HepG2 (cell line): ENCODE measurements around the gene GPR152. TPM values are rescaled to one million over a fixed set of nuclear protein-coding genes. Genes with fewer than 3 reads are reported as not detected.

Source experiments
- ATF7 ChIP-seq, 2 experiments: fragments of 450-650 bp in 1 of 2; sonication (generic) in 1 of 2; formaldehyde crosslinking in 1 of 2; IDR thresholded peaks; 2 replicates each; pipeline versions ENCODE4 v1.4.0 to v1.6.1; 2016 to 2020; ENCODE audit warnings: antibody characterized with exemption in 1 of 2, mild to moderate bottlenecking in 1 of 2, missing genetic modification reagents in 1 of 2
- DPF2 ChIP-seq: sonication (generic); formaldehyde crosslinking; IDR thresholded peaks from 2 replicates; pipeline ENCODE4 v1.4.0; 2020; ENCODE audit warnings: mild to moderate bottlenecking, low read depth, missing genetic modification reagents, borderline replicate concordance
- FOXJ3 ChIP-seq: sonication (generic); formaldehyde crosslinking; IDR thresholded peaks from 2 replicates; pipeline ENCODE4 v1.4.0; 2020; ENCODE audit warnings: missing genetic modification reagents, mild to moderate bottlenecking, borderline replicate concordance
- HIVEP1 ChIP-seq: sonication (generic); formaldehyde crosslinking; IDR thresholded peaks from 2 replicates; pipeline ENCODE4 v1.4.0; 2020; ENCODE audit warnings: mild to moderate bottlenecking, missing genetic modification reagents
- HNRNPLL ChIP-seq: fragments of 200-400 bp; formaldehyde crosslinking; IDR thresholded peaks from 2 replicates; pipeline ENCODE4 v1.6.1; 2017; ENCODE audit warnings: mild to moderate bottlenecking, low read depth, low read length; ENCODE audit not compliant: poor library complexity, severe bottlenecking
- KLF12 ChIP-seq: sonication (generic); formaldehyde crosslinking; IDR thresholded peaks from 2 replicates; pipeline ENCODE4 v1.4.0; 2020; ENCODE audit warnings: missing genetic modification reagents, borderline replicate concordance
- LCORL ChIP-seq, 2 experiments: fragments of 450-650 bp in 1 of 2; sonication (generic) in 1 of 2; formaldehyde crosslinking in 1 of 2; IDR thresholded peaks; 2 replicates each; pipeline versions ENCODE4 v1.5.0 to v1.6.1; 2017 to 2020; ENCODE audit warnings: antibody characterized with exemption in 1 of 2, missing genetic modification reagents in 1 of 2
- MAF1 ChIP-seq: sonication (generic); formaldehyde crosslinking; IDR thresholded peaks from 2 replicates; pipeline ENCODE4 v1.5.0; 2020; ENCODE audit warnings: missing genetic modification reagents, borderline replicate concordance
- MBD4 ChIP-seq: IDR thresholded peaks from 2 replicates; pipeline ENCODE4 v1.6.1; 2012; ENCODE audit warnings: low read length, inconsistent platforms, borderline replicate concordance
- MIXL1 ChIP-seq: IDR thresholded peaks from 2 replicates; pipeline ENCODE4 v1.6.1; 2016
- NCOA5 ChIP-seq: sonication (generic); formaldehyde crosslinking; IDR thresholded peaks from 2 replicates; pipeline ENCODE4 v1.4.0; 2020; ENCODE audit warnings: missing genetic modification reagents
- NCOR1 ChIP-seq: fragments of 200-600 bp; sonication (generic); IDR thresholded peaks from 2 replicates; pipeline ENCODE4 v1.7.0; 2017; ENCODE audit warnings: antibody characterized with exemption, low read length, borderline replicate concordance
- NFYB ChIP-seq: sonication (generic); formaldehyde crosslinking; IDR thresholded peaks from 2 replicates; pipeline ENCODE4 v1.4.0; 2020; ENCODE audit warnings: missing genetic modification reagents
- PAWR ChIP-seq: sonication (generic); formaldehyde crosslinking; IDR thresholded peaks from 2 replicates; pipeline ENCODE4 v1.4.0; 2020; ENCODE audit warnings: missing genetic modification reagents, mild to moderate bottlenecking, borderline replicate concordance
- RFXANK ChIP-seq: IDR thresholded peaks from 2 replicates; pipeline ENCODE4 v1.6.1; 2016
- RXRA ChIP-seq: sonication (generic); formaldehyde crosslinking; IDR thresholded peaks from 2 replicates; pipeline ENCODE4 v1.5.1; 2020; ENCODE audit warnings: missing genetic modification reagents
- SNAI1 ChIP-seq: sonication (generic); formaldehyde crosslinking; IDR thresholded peaks from 2 replicates; pipeline ENCODE4 v1.5.0; 2020; ENCODE audit warnings: mild to moderate bottlenecking, missing genetic modification reagents, borderline replicate concordance
- STAG1 ChIP-seq: sonication (generic); formaldehyde crosslinking; IDR thresholded peaks from 2 replicates; pipeline ENCODE4 v1.4.0; 2020; ENCODE audit warnings: missing genetic modification reagents
- XBP1 ChIP-seq: sonication (generic); formaldehyde crosslinking; IDR thresholded peaks from 2 replicates; pipeline ENCODE4 v1.5.0; 2020; ENCODE audit warnings: missing genetic modification reagents
- ZFP1 ChIP-seq: IDR thresholded peaks from 2 replicates; pipeline ENCODE4 v1.6.1; 2016
- ZFP36L2 ChIP-seq: sonication (generic); formaldehyde crosslinking; IDR thresholded peaks from 2 replicates; pipeline ENCODE4 v1.4.0; 2020; ENCODE audit warnings: missing genetic modification reagents
- ZMAT3 ChIP-seq: sonication (generic); formaldehyde crosslinking; conservative IDR thresholded peaks from 2 replicates; pipeline ENCODE4 v1.7.0; 2021; ENCODE audit warnings: missing genetic modification reagents
- ZNF207 ChIP-seq: fragments of 450-650 bp; IDR thresholded peaks from 2 replicates; pipeline ENCODE4 v1.6.1; 2016; ENCODE audit warnings: antibody characterized with exemption, borderline replicate concordance
- ZNF235 ChIP-seq: sonication (generic); formaldehyde crosslinking; IDR thresholded peaks from 2 replicates; pipeline ENCODE4 v1.8.1; 2023; ENCODE audit warnings: mild to moderate bottlenecking, missing genetic modification reagents, borderline replicate concordance
- ZNF264 ChIP-seq: sonication (generic); formaldehyde crosslinking; IDR thresholded peaks from 2 replicates; pipeline ENCODE4 v1.4.0; 2020; ENCODE audit warnings: missing genetic modification reagents
- ZNF552 ChIP-seq: sonication (generic); formaldehyde crosslinking; IDR thresholded peaks from 2 replicates; pipeline ENCODE4 v1.9.0; 2022; ENCODE audit warnings: missing genetic modification reagents, mild to moderate bottlenecking, borderline replicate concordance
- ZNF570 ChIP-seq: sonication (generic); formaldehyde crosslinking; IDR thresholded peaks from 2 replicates; pipeline ENCODE4 v1.4.0; 2020; ENCODE audit warnings: mild to moderate bottlenecking, missing genetic modification reagents, borderline replicate concordance
- ZNF691 ChIP-seq: sonication (generic); formaldehyde crosslinking; IDR thresholded peaks from 2 replicates; pipeline ENCODE4 v1.4.0; 2020; ENCODE audit warnings: missing genetic modification reagents, low read depth, mild to moderate bottlenecking, borderline replicate concordance
- ZNF775 ChIP-seq: sonication (generic); formaldehyde crosslinking; IDR thresholded peaks from 2 replicates; pipeline ENCODE4 v1.4.0; 2020; ENCODE audit warnings: missing genetic modification reagents, mild to moderate bottlenecking, moderate library complexity, borderline replicate concordance
- polyA plus RNA-seq, 8 experiments: library from polyadenylated mRNA; depleted of rRNA in 3 of 8; stranded (reverse) in 7 of 8; unstranded in 1 of 8; fragments of >200 nt; fragmentation: Illumina TruSeq in 4 of 8; extraction: Trizol in 4 of 8; gene quantifications; 2 replicates each; pipeline versions ENCODE4 v1.2.1 to v1.2.3, GENCODE V29; 2011 to 2016; ENCODE audit warnings: low read depth in 4 of 8, missing spikeins in 1 of 8, mixed read lengths in 1 of 8; ENCODE audit not compliant: insufficient read depth in 1 of 8
- total RNA-seq, 5 experiments: library from RNA; depleted of rRNA; stranded (reverse); fragments of >200 nt; fragmentation: Illumina TruSeq; extraction: Trizol; gene quantifications; 2 replicates each; pipeline ENCODE4 v1.2.3, GENCODE V29; 2016; ENCODE audit warnings: low read depth in 1 of 5
- TF ChIP-seq, protein P1 (sequence below): sonication (generic); formaldehyde crosslinking; IDR thresholded peaks from 2 replicates; pipeline ENCODE4 v1.5.0; 2020; ENCODE audit warnings: missing genetic modification reagents

GPR152 gene
- total and polyA plus RNA-seq, 2 of the 13 experiments (the other 11 are each of a cell fraction or from before 2014, with no cell fraction given) = not detected

- TF ChIP-seq RXRA (CRISPR knock-in tag) = peak; percentile 91
- TF ChIP-seq HIVEP1 (CRISPR knock-in tag) = peak; percentile 94
- peak; percentile 78; the same call in 1 of the 2 replicates for TF ChIP-seq MIXL1 (CRISPR knock-in tag)
- TF ChIP-seq RFXANK (CRISPR knock-in tag) = no peak
- TF ChIP-seq MBD4 = no peak
- peak; percentile 49; the same call in 1 of the 2 replicates for TF ChIP-seq KLF12 (CRISPR knock-in tag)
- TF ChIP-seq ZFP1 (CRISPR knock-in tag) = no peak; the same call in 1 of the 2 replicates
- peak; percentile 96; the same call in 1 of the 2 replicates for TF ChIP-seq ZNF235 (CRISPR knock-in tag)
- TF ChIP-seq XBP1 = no peak
- peak; percentile 99 for TF ChIP-seq ZMAT3 (CRISPR knock-in tag)
- TF ChIP-seq HNRNPLL = peak; percentile 54
- TF ChIP-seq NFYB = peak; percentile 79
- TF ChIP-seq ZNF775 (CRISPR knock-in tag) = peak; percentile 94
- TF ChIP-seq MAF1 (CRISPR knock-in tag) = peak; percentile 75; the same call in 1 of the 2 replicates
- no peak for TF ChIP-seq NCOA5 (CRISPR knock-in tag)
- TF ChIP-seq PAWR (CRISPR knock-in tag) = peak; percentile 76
- TF ChIP-seq, protein P1, sequence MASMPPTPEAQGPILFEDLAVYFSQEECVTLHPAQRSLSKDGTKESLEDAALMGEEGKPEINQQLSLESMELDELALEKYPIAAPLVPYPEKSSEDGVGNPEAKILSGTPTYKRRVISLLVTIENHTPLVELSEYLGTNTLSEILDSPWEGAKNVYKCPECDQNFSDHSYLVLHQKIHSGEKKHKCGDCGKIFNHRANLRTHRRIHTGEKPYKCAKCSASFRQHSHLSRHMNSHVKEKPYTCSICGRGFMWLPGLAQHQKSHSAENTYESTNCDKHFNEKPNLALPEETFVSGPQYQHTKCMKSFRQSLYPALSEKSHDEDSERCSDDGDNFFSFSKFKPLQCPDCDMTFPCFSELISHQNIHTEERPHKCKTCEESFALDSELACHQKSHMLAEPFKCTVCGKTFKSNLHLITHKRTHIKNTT (CRISPR knock-in tag) = no peak
- no peak for TF ChIP-seq NCOR1
- peak; percentile 90; the same call in 1 of the 2 replicates for TF ChIP-seq ZNF264 (CRISPR knock-in tag)
- peak; percentile 89 for TF ChIP-seq SNAI1 (CRISPR knock-in tag)
- peak; percentile 95; the same call in 1 of the 2 replicates for TF ChIP-seq ZNF552 (CRISPR knock-in tag)
- TF ChIP-seq LCORL (IDR thresholded peaks at IDR 0.05) = no peak
- 0 out of 2 replicates have a peak, but pooled peaks have one; percentile 24 for TF ChIP-seq LCORL (CRISPR knock-in tag; IDR thresholded peaks at IDR 0.05)
- no peak for TF ChIP-seq ZNF691 (CRISPR knock-in tag)
- TF ChIP-seq FOXJ3 (CRISPR knock-in tag) = no peak
- TF ChIP-seq ATF7 (IDR thresholded peaks at IDR 0.05) = no peak
- peak; percentile 82; the same call in 1 of the 2 replicates for TF ChIP-seq ATF7 (CRISPR knock-in tag; IDR thresholded peaks at IDR 0.05)
- no peak; the same call in 1 of the 2 replicates for TF ChIP-seq DPF2
- TF ChIP-seq ZNF207 = no peak
- TF ChIP-seq STAG1 = peak; percentile 21
- TF ChIP-seq ZNF570 = peak; percentile 51
- no peak for TF ChIP-seq ZFP36L2 (CRISPR knock-in tag)
Observed at GRCh38 chr11:67482827-67483798, 30.6 kb upstream of the GPR152 start, which contains the start of gene AIP (continued).
